GM19035 (cell line): ENCODE results near the gene A2M.

Experiments used
- ATAC-seq: cut with Tn5 transposase; IDR thresholded peaks from one replicate; pipeline ENCODE4 v1.9.1; 2021; ENCODE audit not compliant: unreplicated experiment

A2M gene

GRCh38 chr12:9040484-9041186, 75.1 kb downstream of the A2M start:
- no peak for ATAC-seq

DNA sequence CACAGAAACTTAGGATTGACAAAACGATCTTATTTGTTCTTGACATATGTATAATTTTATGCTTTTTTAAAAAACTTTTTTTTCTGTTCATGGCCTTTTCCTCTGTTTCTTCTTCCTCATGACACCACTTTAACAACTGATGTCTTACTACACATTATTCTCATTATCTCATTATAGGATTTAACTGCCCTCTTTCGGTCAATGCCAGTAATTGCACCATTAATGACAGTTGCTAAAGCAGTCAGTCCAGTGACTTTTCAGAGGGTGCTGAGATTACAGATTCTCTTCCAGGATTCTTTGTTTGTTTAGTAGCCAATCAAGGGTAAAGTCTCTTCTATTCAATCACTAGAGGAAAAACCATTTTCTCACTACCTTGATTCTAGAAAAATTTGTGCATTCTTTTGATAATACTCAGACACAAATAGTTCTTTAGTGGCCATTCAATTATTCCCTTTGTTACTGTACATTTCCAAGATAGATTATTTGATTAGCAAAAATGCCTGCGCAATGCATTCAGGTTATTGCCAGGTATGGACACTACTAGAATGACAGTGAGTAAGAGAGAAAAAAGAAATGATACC, 76.2 kb downstream of the A2M start:
- no peak for ATAC-seq

DNA sequence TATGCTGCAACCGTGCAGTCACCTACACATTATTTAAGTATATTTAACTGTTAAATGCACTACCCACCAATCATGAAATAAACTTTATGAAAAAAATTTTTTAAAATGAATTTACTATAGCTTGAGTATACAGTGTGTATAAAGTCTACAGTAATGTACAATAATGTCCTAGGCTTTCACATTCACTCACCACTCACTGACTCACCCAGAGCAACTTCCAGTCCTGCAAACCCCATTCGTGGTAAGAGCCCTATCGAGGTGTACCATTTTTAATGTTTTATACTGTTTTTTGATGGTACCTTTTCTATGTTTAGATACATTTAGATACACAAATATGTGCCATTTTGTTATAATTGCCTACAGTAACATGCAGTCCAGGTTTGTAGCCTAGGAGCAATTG, 78.3 kb downstream of the A2M start:
- no peak for ATAC-seq

DNA sequence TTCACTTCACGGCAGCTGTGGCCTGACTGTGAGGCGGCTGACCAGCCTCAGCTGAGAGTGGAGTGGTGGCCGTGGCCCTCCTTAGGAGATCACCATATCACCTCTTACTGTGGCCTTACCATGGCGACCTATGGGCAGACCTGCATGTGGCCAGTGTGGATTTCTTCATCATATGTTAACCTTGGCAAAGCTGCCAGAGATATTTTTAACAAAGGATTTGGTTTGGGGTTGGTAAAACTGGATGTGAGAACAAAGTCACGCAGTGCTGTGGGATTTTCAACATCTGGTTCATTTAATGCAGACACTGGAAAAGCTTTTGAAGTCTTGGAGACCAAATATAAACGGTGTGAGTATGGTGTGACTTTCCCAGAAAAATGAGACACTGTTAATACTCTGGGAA, 79.5 kb downstream of the A2M start:
- no peak for ATAC-seq

GRCh38 chr12:9034095-9034494, 81.6 kb downstream of the A2M start:
- ATAC-seq = no peak

GRCh38 chr12:9033265-9033887, 82.3 kb downstream of the A2M start:
- ATAC-seq = no peak

DNA sequence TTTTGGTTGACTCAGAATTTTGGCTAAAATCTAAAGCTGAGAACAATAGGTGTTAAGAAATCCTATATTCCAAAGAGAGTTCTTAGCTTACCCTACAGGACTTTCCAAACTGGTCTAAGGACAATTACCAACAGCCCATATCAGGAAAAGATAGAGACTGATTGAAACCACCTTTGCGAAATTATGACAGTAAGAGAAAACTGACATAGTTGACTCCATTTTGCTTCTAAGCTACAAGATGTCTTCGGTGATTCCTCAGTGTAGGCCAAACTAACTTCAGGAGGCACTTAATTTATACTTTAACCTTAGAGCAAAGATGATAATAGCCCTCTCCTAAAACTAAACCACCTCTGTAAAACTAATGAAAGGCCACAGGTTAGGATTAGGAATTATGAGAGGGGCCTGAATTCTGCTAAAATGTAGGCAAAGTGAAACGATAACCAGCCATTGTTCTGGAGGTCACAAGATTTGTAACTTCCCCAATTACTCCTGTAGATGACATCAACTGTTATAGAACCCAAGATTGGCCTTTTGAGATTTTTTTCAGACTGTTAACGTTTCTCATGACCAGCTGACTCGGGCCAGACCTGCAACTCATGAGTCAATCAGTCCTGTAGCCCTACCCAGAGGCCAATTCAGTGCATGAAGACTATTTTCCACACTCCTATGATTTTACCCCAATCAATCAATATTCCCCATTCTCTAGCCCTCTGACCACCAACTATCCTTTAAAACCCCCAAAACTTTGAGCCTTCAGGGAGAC, 83.3 kb downstream of the A2M start:
- ATAC-seq = no peak

- ATAC-seq = no peak
These were observed 84.9 kb downstream of the A2M start for GRCh38 chr12:9030776-9031175.

DNA sequence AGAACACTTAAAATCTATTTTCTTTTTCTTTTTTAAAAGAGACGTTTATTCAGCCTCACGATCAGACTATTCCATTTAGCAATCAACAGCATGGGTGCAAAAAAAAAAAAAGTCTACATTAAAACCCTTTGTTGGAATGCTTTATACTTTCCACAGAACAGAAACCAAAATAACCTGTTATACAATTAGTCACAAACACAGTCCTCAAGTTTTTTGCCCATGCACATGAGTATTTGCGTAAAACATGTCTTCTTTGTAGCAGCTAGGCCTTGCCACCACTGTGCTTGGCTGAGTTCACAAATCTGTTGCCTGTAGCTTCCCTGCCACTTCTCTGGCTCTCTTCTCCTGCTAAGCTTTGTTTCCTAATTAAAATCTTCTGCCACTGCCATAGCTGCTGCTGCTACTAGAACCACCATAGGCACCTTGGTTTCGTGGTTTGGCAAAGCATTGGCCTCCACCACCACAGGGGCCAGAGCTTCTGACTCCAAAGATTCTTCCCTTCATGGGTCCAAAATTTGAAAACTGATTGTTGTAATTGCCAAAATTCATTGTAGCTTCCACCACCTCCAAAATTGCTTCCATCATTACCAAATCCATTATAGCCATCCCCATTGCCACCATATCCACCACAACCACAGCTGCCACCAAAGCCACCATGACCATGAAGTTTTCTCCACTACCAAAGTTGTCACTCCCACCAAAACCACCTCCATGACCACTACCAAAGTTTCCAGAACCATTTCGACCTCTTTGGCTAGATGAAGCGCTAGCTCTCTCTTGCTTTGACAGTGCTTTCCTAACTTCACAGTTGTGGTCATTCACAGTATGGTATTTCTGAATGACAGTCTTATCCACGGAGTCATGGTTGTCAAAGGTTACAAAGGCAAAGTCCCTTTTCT, 88.3 kb downstream of the A2M start:
- no peak for ATAC-seq

- no peak for ATAC-seq
These were observed 91.2 kb downstream of the A2M start for GRCh38 chr12:9024512-9024911.

DNA sequence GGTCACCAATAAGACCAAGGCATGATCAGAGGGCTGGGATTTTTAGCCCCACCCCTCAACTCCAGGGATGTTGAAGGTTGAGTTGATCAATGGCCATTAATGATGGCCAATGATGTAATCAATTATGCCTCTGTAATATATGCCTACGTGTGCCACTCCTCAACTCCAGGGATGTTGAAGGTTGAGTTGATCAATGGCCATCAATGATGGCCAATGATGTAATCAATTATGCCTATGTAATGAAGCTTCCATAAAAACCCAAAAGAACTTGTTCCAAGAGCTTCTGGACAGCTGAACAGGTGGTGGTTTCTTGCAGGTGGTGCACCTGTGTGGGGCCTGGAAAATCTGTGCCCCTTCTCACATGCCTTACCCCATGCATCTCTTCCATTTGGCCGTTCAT, 93.1 kb downstream of the A2M start:
- no peak for ATAC-seq
